D721Med (cell line): ENCODE results near the gene MAP1A.
A peak's percentile ranks its signal among the peaks of the same experiment; 100 is the strongest.

Experiments
- DNase-seq: peaks from one replicate; pipeline ENCODE4 v3.0.0; 2011; ENCODE audit warnings: low spot score; ENCODE audit not compliant: insufficient read length
- FAIRE-seq: peaks from 2 replicates; lab custom pipeline; 2011; peaks lifted over from hg19 to GRCh38; lab: Jason Lieb, UNC
- TF ChIP-seq, protein P1 (sequence below): IDR thresholded peaks from 2 replicates; pipeline ENCODE4 v1.5.1; 2012; ENCODE audit warnings: mild to moderate bottlenecking, control low read depth; ENCODE audit not compliant: insufficient read depth; ENCODE audit errors: missing control alignments

The MAP1A gene

DNA sequence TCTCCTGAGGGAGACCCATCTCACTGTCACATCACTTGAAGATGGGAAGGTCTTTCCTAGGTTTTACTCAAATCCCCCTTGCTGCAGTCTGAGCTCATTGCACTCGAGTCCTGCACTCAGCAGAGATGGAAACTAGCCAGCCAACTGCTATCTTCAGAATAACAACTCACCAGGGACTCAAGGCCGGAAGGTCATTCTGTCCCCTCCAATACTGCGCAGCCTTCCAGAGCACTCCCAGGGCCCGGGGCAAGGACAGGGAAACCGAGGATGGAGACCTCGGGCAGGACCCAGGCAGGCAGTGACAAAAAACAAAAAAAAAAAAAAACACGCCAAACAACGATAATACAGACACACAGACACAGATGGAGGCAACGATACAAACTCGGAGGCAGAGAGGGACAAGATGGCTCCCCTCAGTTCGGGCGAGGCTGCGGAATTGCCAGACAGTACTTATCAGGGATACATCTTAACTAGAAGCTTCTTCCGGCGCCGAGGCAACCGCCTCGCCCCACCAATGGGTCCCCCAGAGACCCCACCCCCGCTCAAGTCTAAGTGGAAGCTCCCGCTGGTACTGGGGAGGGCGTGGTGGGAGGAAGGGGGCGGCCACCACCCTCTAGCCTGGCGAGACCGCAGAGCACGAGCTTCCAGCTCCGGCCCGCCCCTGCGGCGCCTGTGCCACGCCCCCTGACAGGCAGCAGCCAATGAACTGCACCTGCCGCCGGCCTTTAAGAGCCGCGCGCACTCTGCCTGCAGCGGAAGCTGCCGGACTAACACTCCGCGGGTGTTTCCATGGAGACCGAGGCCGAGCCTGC lies 7.0 kb upstream of the MAP1A start:
- TF ChIP-seq, protein P1, sequence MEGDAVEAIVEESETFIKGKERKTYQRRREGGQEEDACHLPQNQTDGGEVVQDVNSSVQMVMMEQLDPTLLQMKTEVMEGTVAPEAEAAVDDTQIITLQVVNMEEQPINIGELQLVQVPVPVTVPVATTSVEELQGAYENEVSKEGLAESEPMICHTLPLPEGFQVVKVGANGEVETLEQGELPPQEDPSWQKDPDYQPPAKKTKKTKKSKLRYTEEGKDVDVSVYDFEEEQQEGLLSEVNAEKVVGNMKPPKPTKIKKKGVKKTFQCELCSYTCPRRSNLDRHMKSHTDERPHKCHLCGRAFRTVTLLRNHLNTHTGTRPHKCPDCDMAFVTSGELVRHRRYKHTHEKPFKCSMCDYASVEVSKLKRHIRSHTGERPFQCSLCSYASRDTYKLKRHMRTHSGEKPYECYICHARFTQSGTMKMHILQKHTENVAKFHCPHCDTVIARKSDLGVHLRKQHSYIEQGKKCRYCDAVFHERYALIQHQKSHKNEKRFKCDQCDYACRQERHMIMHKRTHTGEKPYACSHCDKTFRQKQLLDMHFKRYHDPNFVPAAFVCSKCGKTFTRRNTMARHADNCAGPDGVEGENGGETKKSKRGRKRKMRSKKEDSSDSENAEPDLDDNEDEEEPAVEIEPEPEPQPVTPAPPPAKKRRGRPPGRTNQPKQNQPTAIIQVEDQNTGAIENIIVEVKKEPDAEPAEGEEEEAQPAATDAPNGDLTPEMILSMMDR = peak; percentile 4
- no peak for FAIRE-seq
- DNase-seq = peak; percentile 76

DNA sequence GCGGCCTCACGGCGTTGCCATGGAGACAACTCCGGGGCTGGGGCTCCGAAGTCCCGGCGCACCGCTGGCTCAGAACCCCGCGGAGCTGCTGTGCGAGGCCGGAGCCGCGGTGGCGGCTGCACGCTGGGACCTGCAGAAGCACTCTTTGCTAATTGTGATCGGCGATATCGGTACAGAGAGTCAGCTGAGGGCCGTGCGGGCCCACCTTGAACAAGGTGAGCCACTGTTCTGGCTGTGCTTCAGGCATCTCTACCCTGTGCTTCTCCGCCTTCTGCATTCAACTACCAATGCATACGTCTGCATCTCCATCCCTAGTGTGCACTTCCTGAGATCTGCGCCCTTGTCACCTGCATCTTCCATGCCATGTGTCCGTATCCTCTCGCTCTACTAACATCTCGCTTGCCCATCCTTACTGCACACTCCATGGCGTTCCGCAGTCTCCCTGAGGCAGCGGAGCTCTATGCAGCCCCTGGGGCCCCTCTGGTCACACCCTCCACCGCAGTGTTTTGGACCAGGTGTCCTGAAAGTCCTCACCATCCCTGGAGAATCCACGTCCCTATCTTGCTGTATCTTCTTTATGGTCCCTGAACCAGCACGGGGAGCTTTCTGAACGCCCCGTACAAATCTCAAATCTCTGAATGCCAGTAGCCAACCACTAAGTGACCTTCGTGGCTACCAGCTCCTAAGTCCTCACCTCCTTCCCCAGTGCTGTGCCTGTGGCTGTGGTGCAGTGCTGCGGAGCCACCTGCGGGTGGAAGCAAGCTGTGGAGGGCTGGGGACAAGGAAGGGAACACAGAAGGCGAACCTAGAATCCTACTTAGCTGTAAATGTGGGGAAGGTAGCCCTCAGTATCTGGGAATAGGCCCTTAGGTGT lies 6.2 kb upstream of the MAP1A start:
- FAIRE-seq (no peak), DNase-seq (no peak)
- TF ChIP-seq, protein P1 = peak; percentile 30

DNA sequence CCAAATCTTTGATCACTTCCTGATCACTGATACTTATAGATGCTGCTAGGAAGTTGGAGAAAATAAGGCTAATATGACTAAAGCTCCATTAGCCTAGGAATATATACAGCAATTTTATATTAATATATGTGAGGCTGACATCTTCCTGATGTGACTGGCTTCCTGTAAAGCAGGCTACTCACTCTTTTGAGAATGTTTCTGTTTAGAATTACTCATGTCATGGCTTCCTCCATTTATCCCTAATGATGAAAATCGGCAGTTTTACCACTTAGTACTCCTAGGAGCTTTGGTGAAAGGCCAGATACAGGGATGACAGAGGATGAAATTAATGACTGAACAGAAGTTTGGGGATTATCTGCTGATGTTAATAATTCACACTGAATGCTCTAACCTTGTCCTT lies 3.9 kb upstream of the MAP1A start:
- TF ChIP-seq, protein P1 = no peak
- no peak for DNase-seq
- FAIRE-seq = no peak

DNA sequence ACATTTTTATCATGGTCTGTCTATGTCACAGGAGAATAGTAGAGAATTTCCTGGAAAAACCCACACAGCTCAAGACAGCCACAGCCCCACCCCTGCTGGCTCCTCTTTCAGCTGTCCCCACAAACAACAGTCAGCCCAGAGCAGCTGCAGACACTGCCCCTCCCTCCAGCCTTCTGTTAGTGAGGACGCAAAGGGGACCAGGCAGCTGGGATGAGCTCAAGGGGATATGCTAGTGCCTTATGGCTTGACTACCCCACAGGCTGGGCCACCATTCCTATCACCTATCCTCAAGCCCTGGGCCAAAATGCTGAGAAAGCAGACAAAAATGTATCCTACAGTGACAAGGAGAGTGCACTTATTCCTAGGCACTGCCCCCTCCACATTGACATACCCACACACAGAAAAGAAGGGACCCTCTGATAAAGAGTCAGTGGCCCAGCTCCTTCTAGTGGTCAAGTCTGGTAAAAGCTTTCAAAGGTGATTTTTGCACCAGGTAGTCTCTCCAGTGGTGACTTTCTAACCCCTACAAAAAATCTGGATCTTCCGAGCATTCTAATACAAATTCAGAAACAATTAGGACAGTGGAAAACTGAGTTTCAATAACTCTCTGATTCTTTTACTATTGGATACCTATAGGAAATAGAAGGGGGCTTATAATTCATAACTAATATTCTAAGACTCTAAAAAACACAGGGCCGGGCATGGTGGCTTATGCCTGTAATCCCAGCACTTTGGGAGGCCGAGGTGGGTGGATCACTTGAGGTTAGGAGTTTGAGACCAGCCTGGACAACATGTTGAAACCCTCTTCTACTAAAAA lies 3.0 kb upstream of the MAP1A start:
- DNase-seq (no peak), FAIRE-seq (no peak)
- TF ChIP-seq, protein P1 = peak; percentile 54

DNA sequence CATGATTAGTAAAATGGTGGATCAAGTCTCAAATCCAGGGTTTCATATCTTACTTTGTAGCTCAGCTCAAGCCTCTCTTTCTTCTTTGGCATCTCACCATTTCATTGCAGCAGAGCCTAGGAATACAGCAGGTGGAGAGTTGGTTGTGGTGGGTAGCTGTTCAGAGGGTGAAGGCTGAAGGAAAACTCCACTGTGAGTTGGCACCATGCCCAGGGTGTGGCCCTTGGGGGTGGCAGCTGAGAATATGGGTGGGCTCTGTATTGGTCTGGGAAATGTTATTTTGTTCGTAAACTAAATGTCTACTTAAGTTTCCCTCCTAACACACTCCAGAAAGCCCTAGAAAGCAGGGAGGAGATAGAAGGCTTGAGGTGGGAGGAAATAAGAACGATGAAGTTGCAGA lies 1.7 kb upstream of the MAP1A start:
- DNase-seq (no peak), FAIRE-seq (no peak)
- TF ChIP-seq, protein P1 = no peak

DNA sequence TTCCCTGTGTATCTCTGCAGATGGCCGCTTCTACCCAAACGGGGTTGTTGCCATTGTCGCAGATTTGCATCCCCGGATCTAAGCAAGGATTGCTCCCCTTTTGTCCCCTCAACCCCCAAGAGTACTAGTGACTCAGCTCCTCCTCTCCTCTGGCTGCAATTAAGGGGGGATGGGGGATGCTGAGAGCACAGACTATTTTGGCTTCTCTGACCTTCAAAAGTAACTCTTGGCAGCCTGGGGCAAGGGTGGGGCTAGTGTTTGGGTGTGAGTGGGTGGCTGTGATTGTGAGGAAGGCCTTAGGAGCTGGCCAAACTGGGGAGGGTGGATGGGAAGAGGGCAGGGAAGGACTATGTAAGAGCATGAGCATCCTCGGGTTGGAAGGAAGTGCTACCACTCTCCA lies 1.2 kb upstream of the MAP1A start:
- no peak for FAIRE-seq
- no peak for DNase-seq
- TF ChIP-seq, protein P1 = no peak
